Pancreas (tissue), 10 donors: Measurements from ENCODE around the gene PLGRKT. TPM values are rescaled to one million over a fixed set of nuclear protein-coding genes. Genes with fewer than 3 reads are reported as not detected.

Experiments used
- ATAC-seq, 4 donors: fragments of 200-7000 bp; cut with Tn5 transposase; one replicate each; pipeline versions ENCODE4 v1.8.0 to v1.9.1; 2020; ENCODE audit warnings: mild to moderate bottlenecking in 4 of 4, moderate library complexity in 4 of 4
- DNase-seq, 6 donors: peaks; one replicate each; pipeline ENCODE4 v3.0.0-alpha.2; 2020
- FAIRE-seq: peaks from 2 replicates; lab custom pipeline; 2012; peaks lifted over from hg19 to GRCh38; lab: Jason Lieb, UNC
- H3K27ac ChIP-seq, 4 donors: fragments of 200-600 bp; sonication (generic); 1 replicate in 3 of 4; 2 replicates in 1 of 4; pipeline versions ENCODE4 v1.5.0 to v1.8.0; 2020
- H3K27me3 ChIP-seq, 4 donors: fragments of 200-600 bp; one replicate each; pipeline ENCODE4 v1.8.0; 2021
- H3K36me3 ChIP-seq, 3 donors: fragments of 200-600 bp; sonication (generic) in 1 of 3; one replicate each; pipeline versions ENCODE4 v1.5.0 to v1.8.0; 2020 to 2021
- H3K4me1 ChIP-seq, 3 donors: fragments of 200-600 bp; one replicate each; pipeline ENCODE4 v1.8.0; 2021
- H3K4me3 ChIP-seq, 4 donors: fragments of 200-600 bp; sonication (generic) in 2 of 4; one replicate each; pipeline versions ENCODE4 v1.5.0 to v1.8.0; 2020 to 2021
- H3K9me3 ChIP-seq, 4 donors: fragments of 200-600 bp; one replicate each; pipeline ENCODE4 v1.8.0; 2021
- CTCF ChIP-seq, 4 donors: fragments of 200-600 bp; sonication (generic) in 3 of 4; IDR thresholded peaks; one replicate each; pipeline versions ENCODE4 v1.5.0 to v1.8.0; 2021; ENCODE audit warnings: antibody characterized with exemption in 4 of 4
- WGBS, 2 donors: extraction: QIAGEN DNeasy Blood & Tissue Kit; methylation state at CpG; one replicate each; pipeline ENCODE4 v1.1.7; 2013; 5-methylcytosine and 5-hydroxymethylcytosine counted together
- intact Hi-C, 3 donors: fragments of 100-400 bp; cut with DNase I; formaldehyde crosslinking; loops; one replicate each; pipeline versions ENCODE4 v1.11.1 to v1.14.2; 2022
- polyA plus RNA-seq, 2 donors: library from polyadenylated mRNA; stranded (reverse); fragments of 200-250 nt; gene quantifications; one replicate each; pipeline ENCODE4 v1.2.3, GENCODE V29; 2013
- total RNA-seq, 6 donors: library from RNA; stranded (reverse); fragmentation: NEBNext Ultra II Directional in 4 of 6; extraction: Animal tissue kit (Norgen Biotek cat#: 25700) in 4 of 6; gene quantifications; one replicate each; pipeline versions ENCODE4 v1.2.1 to v1.2.4, GENCODE V29; 2021 to 2023
- donor health status: healthy with polysubstance abuse.
- donor health status: DM: no; HTN: no; CAD: no; lungs with moderate emphysema.
- donor health status: DM: no; HTN: no; CAD: no.
- donor health status: control.
- donor health status: control.
- donor health status: Bipolar disorder and iron deficiency.
- donor health status: DM: yes; HTN: yes; CAD: no.
- donor health status: DM: no; HTN: no; CAD: no.
- donor health status: DM: no; HTN: no; CAD: no.
- donor health status: DM: yes; HTN: yes; CAD: no.

The PLGRKT gene
- total RNA-seq (1 to 10 TPM; 4.9 to 9.0 (median 6.6) TPM), polyA plus RNA-seq (1 to 10 TPM; 4.9 to 8.8 TPM)

GRCh38 chr9:5437254-5438216, at the start of gene PLGRKT:
Gene PLGRKT (minus strand): TSS chr9:5437925. CDS start chr9:5431977, 5,948 bp downstream.
- DNase-seq (peak; percentile 94 to 97 (median 95)), FAIRE-seq (peak; percentile 81), ATAC-seq (peak; percentile 97 to 99 (median 98))
- Histone ChIP-seq H3K36me3 (no peaks in the 10 kb centered on the region), H3K27me3 (no peaks in the 10 kb centered on the region), H3K9me3 (no peaks in the 10 kb centered on the region), H3K27ac (peak within 1 kb of the TSS; percentile 73 to 96 (median 93)), H3K4me1 (peaks cover 5 to 15% (median 10%) of the 10 kb centered on the region in 3 donors), H3K4me3 (peak within 1 kb of the TSS; percentile 20 to 79 (median 52))
- peak in 1 of 4 donors; percentile 4 for TF ChIP-seq CTCF (IDR thresholded peaks at IDR 0.05)
- 0 to 1% methylated on average over 55 of the region's 55 CpGs for WGBS, 2 donors
- intact Hi-C loops = no loop called here

- TF ChIP-seq CTCF (IDR thresholded peaks at IDR 0.05) = no peak
- intact Hi-C loops = no loop called here
- H3K4me1 ChIP-seq = no peaks in the 10 kb centered on the region
Measured at GRCh38 chr9:5486988-5487387, 49.3 kb upstream of the PLGRKT start.

GRCh38 chr9:5485378-5486085, 47.8 kb upstream of the PLGRKT start:
- no peak overlapping the region for H3K4me3 ChIP-seq
- no peak for ATAC-seq
- intact Hi-C loops = no loop called here

More at GRCh38 chr9:5486988-5487387, 49.3 kb upstream of the PLGRKT start:
- FAIRE-seq (no peak), ATAC-seq (no peak), DNase-seq (no peak)
- no peaks in the 10 kb centered on the region for H3K9me3 ChIP-seq
- H3K4me3 ChIP-seq = no peak overlapping the region
- no peaks in the 10 kb centered on the region for H3K36me3 ChIP-seq
- no peak overlapping the region for H3K27ac ChIP-seq
- 83 to 87% methylated on average over 5 of the region's 5 CpGs for WGBS, 2 donors
- no peaks in the 10 kb centered on the region for H3K27me3 ChIP-seq

GRCh38 chr9:5483306-5483705, 45.6 kb upstream of the PLGRKT start:
- DNase-seq = no peak
- H3K27me3 ChIP-seq = no peaks in the 10 kb centered on the region
- no peak for ATAC-seq
- no peak overlapping the region for H3K27ac ChIP-seq
- 67 to 82% methylated on average over 2 of the region's 2 CpGs for WGBS, 2 donors
- FAIRE-seq = no peak
- H3K36me3 ChIP-seq = no peaks in the 10 kb centered on the region
- H3K4me3 ChIP-seq = no peak overlapping the region
- H3K9me3 ChIP-seq = no peaks in the 10 kb centered on the region
- no peaks in the 10 kb centered on the region for H3K4me1 ChIP-seq
- no peak for TF ChIP-seq CTCF (IDR thresholded peaks at IDR 0.05)
- intact Hi-C loops = no loop called here

More at GRCh38 chr9:5485378-5486085, 47.8 kb upstream of the PLGRKT start:
- no peaks in the 10 kb centered on the region for H3K9me3 ChIP-seq
- H3K36me3 ChIP-seq = no peaks in the 10 kb centered on the region
- no peaks in the 10 kb centered on the region for H3K27me3 ChIP-seq
- FAIRE-seq (no peak), DNase-seq (no peak)
- no peak for TF ChIP-seq CTCF (IDR thresholded peaks at IDR 0.05)
- WGBS, 2 donors = 68 to 70% methylated on average over 5 of the region's 5 CpGs
- no peaks in the 10 kb centered on the region for H3K4me1 ChIP-seq
- H3K27ac ChIP-seq = no peak overlapping the region
